ENCODE data around the gene NCKAP5.

GRCh38 chr2:132664096-132664495, 904.2 kb downstream of the NCKAP5 start:
- TF ChIP-seq POLR2A (IDR thresholded peaks at IDR 0.05) = no peak
- TF ChIP-seq CTCF (IDR thresholded peaks at IDR 0.05) = no peak
- TF ChIP-seq POLR2AphosphoS5 (IDR thresholded peaks at IDR 0.05) = no peak
- no peak for TF ChIP-seq EP300 (IDR thresholded peaks at IDR 0.05)

Data from upper lobe of left lung (tissue), 4 donors.